H7 (cell line): ENCODE results near the gene FNDC7. TPM values are rescaled to one million over a fixed set of nuclear protein-coding genes. Genes with fewer than 3 reads are reported as not detected.

Experiments
- DNase-seq: peaks from one replicate; pipeline ENCODE4 v3.0.0; 2012
- H3K27me3 ChIP-seq: 2 replicates; pipeline ENCODE4 v1.6.0; 2011; ENCODE audit warnings: mild to moderate bottlenecking, low read length; ENCODE audit not compliant: control insufficient read depth, insufficient read depth
- H3K36me3 ChIP-seq: replicated peaks from 2 replicates; pipeline ENCODE4 v1.5.1; 2011; ENCODE audit warnings: low read length; ENCODE audit not compliant: control insufficient read depth, insufficient read depth
- H3K4me3 ChIP-seq: 2 replicates; pipeline ENCODE4 v1.5.1; 2011; ENCODE audit warnings: low read depth, mild to moderate bottlenecking, control low read depth, low read length, moderate library complexity; ENCODE audit not compliant: insufficient read depth
- total RNA-seq: library from RNA; depleted of rRNA; stranded (reverse); fragments of >200 nt; shearing (Covaris generic); gene quantifications from 2 replicates; pipeline ENCODE4 v1.2.3, GENCODE V29; 2014

The FNDC7 gene
- total RNA-seq, 1 experiment from 2014 or later = 0.03 TPM

- H3K4me3 ChIP-seq = no peak overlapping the region
- H3K36me3 ChIP-seq = no peaks in the 10 kb centered on the region
- no peak for DNase-seq
- no peaks in the 10 kb centered on the region for H3K27me3 ChIP-seq
Measured at GRCh38 chr1:108715932-108716331, 3.2 kb downstream of the FNDC7 start.

GRCh38 chr1:108716437-108717230 lies 3.9 kb downstream of the FNDC7 start:
- H3K4me3 ChIP-seq = no peak overlapping the region
- no peaks in the 10 kb centered on the region for H3K36me3 ChIP-seq
- no peak for DNase-seq
- H3K27me3 ChIP-seq = no peaks in the 10 kb centered on the region

- Histone ChIP-seq H3K4me3 (no peak overlapping the region), H3K27me3 (no peaks in the 10 kb centered on the region), H3K36me3 (no peaks in the 10 kb centered on the region)
- DNase-seq = no peak
Measured at GRCh38 chr1:108717774-108718316, 5.1 kb downstream of the FNDC7 start.

GRCh38 chr1:108718927-108719655 lies 6.4 kb downstream of the FNDC7 start:
- DNase-seq = no peak
- no peaks in the 10 kb centered on the region for H3K27me3 ChIP-seq
- H3K36me3 ChIP-seq = no peaks in the 10 kb centered on the region
- no peak overlapping the region for H3K4me3 ChIP-seq

- DNase-seq = no peak
- no peaks in the 10 kb centered on the region for H3K27me3 ChIP-seq
- H3K4me3 ChIP-seq = no peak overlapping the region
Measured at GRCh38 chr1:108719656-108720435, 7.1 kb downstream of the FNDC7 start.

GRCh38 chr1:108722292-108722691 lies 9.6 kb downstream of the FNDC7 start:
- Histone ChIP-seq H3K4me3 (no peak overlapping the region), H3K36me3 (no peaks in the 10 kb centered on the region), H3K27me3 (no peaks in the 10 kb centered on the region)
- DNase-seq = no peak

More at GRCh38 chr1:108719656-108720435, 7.1 kb downstream of the FNDC7 start:
- no peaks in the 10 kb centered on the region for H3K36me3 ChIP-seq

- DNase-seq = no peak
- Histone ChIP-seq H3K36me3 (no peaks in the 10 kb centered on the region), H3K4me3 (no peak overlapping the region), H3K27me3 (no peaks in the 10 kb centered on the region; the same call in 1 of the 2 replicates)
Measured at GRCh38 chr1:108725906-108726305, 13.2 kb downstream of the FNDC7 start.

- no peak overlapping the region for H3K4me3 ChIP-seq
- no peak for DNase-seq
- no peaks in the 10 kb centered on the region for H3K36me3 ChIP-seq
- H3K27me3 ChIP-seq = no peaks in the 10 kb centered on the region; the same call in 1 of the 2 replicates
Measured at GRCh38 chr1:108728327-108728923, 15.7 kb downstream of the FNDC7 start.

GRCh38 chr1:108729481-108729880 lies 16.8 kb downstream of the FNDC7 start:
- H3K27me3 ChIP-seq = no peaks in the 10 kb centered on the region; the same call in 1 of the 2 replicates
- no peak for DNase-seq
- no peak overlapping the region for H3K4me3 ChIP-seq
- H3K36me3 ChIP-seq = no peaks in the 10 kb centered on the region

- DNase-seq = no peak
- no peaks in the 10 kb centered on the region; the same call in 1 of the 2 replicates for H3K27me3 ChIP-seq
- no peaks in the 10 kb centered on the region for H3K36me3 ChIP-seq
- no peak overlapping the region for H3K4me3 ChIP-seq
Measured at GRCh38 chr1:108732398-108732797, 19.7 kb downstream of the FNDC7 start.

- Histone ChIP-seq H3K36me3 (no peaks in the 10 kb centered on the region), H3K4me3 (no peak overlapping the region), H3K27me3 (no peaks in the 10 kb centered on the region)
- DNase-seq = no peak
Measured at GRCh38 chr1:108734171-108734865, 21.6 kb downstream of the FNDC7 start.

- no peak for DNase-seq
- Histone ChIP-seq H3K36me3 (no peaks in the 10 kb centered on the region), H3K27me3 (peaks cover 3% of the 10 kb centered on the region; the same call in 1 of the 2 replicates), H3K4me3 (no peak overlapping the region)
Measured at GRCh38 chr1:108742253-108742652, 29.5 kb downstream of the FNDC7 start.

- peak overlapping the region; percentile 99 for H3K4me3 ChIP-seq
- H3K36me3 ChIP-seq = no peaks in the 10 kb centered on the region
- peaks cover 3% of the 10 kb centered on the region; the same call in 1 of the 2 replicates for H3K27me3 ChIP-seq
- no peak for DNase-seq
Measured at GRCh38 chr1:108745980-108746381, 33.3 kb downstream of the FNDC7 start.
